Sigmoid colon (tissue), 7 donors: Measurements from ENCODE around the gene SEC11A. TPM values are rescaled to one million over a fixed set of nuclear protein-coding genes. Genes with fewer than 3 reads are reported as not detected.

ENCODE experiments used
- DNase-seq: peaks from one replicate; pipeline ENCODE4 v3.0.0-alpha.2; 2019
- H3K27ac ChIP-seq, 4 donors: fragments of 200-600 bp; sonication (generic); one replicate each; pipeline ENCODE4 v1.5.1; 2016 to 2019; ENCODE audit warnings: mild to moderate bottlenecking in 1 of 4
- H3K27me3 ChIP-seq, 3 donors: fragments of 200-600 bp; sonication (generic); one replicate each; pipeline ENCODE4 v1.5.1; 2019; ENCODE audit warnings: mild to moderate bottlenecking in 1 of 3
- H3K36me3 ChIP-seq, 4 donors: fragments of 200-600 bp; sonication (generic); one replicate each; pipeline ENCODE4 v1.5.1; 2016 to 2019
- H3K4me1 ChIP-seq, 4 donors: fragments of 200-600 bp; sonication (generic); one replicate each; pipeline ENCODE4 v1.5.1; 2017 to 2019
- H3K4me3 ChIP-seq, 4 donors: fragments of 200-600 bp; sonication (generic); one replicate each; pipeline ENCODE4 v1.5.1; 2017 to 2019; ENCODE audit warnings: mild to moderate bottlenecking in 2 of 4, moderate library complexity in 1 of 4
- H3K9me3 ChIP-seq, 4 donors: fragments of 200-600 bp in 3 of 4; sonication (generic) in 3 of 4; one replicate each; pipeline versions ENCODE4 v1.5.1 to v1.6.1; 2013 to 2019
- CTCF ChIP-seq, 4 experiments: fragments of 450-650 bp in 3 of 4; fragments of 200-600 bp in 1 of 4; IDR thresholded peaks; one replicate each; pipeline ENCODE4 v1.5.1; 2016 to 2019; ENCODE audit warnings: antibody characterized with exemption in 4 of 4, mild to moderate bottlenecking in 3 of 4, moderate library complexity in 2 of 4
- EP300 ChIP-seq, 4 donors: sonication (generic); formaldehyde crosslinking; IDR thresholded peaks; one replicate each; pipeline ENCODE4 v1.6.1; 2017; ENCODE audit warnings: antibody characterized with exemption in 4 of 4
- POLR2A ChIP-seq, 2 donors: fragments of 450-650 bp; IDR thresholded peaks; one replicate each; pipeline ENCODE4 v1.6.1; 2016; ENCODE audit warnings: antibody characterized with exemption in 2 of 2, mild to moderate bottlenecking in 2 of 2, moderate library complexity in 2 of 2
- POLR2AphosphoS5 ChIP-seq, 4 donors: sonication (generic); formaldehyde crosslinking; IDR thresholded peaks; one replicate each; pipeline ENCODE4 v1.6.1; 2017; ENCODE audit warnings: antibody characterized with exemption in 4 of 4
- WGBS, 2 donors: extraction: QIAGEN DNeasy Blood & Tissue Kit; methylation state at CpG; one replicate each; pipeline ENCODE4 v1.1.7; 2013; 5-methylcytosine and 5-hydroxymethylcytosine counted together
- intact Hi-C: fragments of 100-400 bp; cut with DNase I; formaldehyde crosslinking; loops from one replicate; pipeline ENCODE4 v1.15.1; 2023
- polyA plus RNA-seq, 3 donors: library from polyadenylated mRNA; stranded (reverse); fragments of 200-250 nt; gene quantifications; one replicate each; pipeline ENCODE4 v1.2.3, GENCODE V29; 2013
- total RNA-seq, 4 donors: library from RNA; depleted of rRNA; stranded (reverse); fragments of >200 nt; gene quantifications; one replicate each; pipeline ENCODE4 v1.1.0, GENCODE V29; 2016
- donor health status: healthy with polysubstance abuse.
- donor health status: Bipolar disorder and iron deficiency.
- donor health status: healthy.

The SEC11A gene
- total and polyA plus RNA-seq, 7 donors, result 83.9 to 216 (median 152) TPM

- peak; percentile 89 for DNase-seq
- Histone ChIP-seq H3K4me3 (peak overlapping the region; percentile 77 to 95 (median 88)), H3K27me3 (no peaks in the 10 kb centered on the region), H3K4me1 (peaks cover 0 to 59% (median 43%) of the 10 kb centered on the region in 4 donors), H3K36me3 (no peaks in the 10 kb centered on the region), H3K27ac (peak overlapping the region; percentile 99 to 100 (median 100)), H3K9me3 (no peaks in the 10 kb centered on the region)
- WGBS, 2 donors, result 1% methylated on average over 46 of the region's 46 CpGs
- TF ChIP-seq POLR2AphosphoS5 (IDR thresholded peaks at IDR 0.05) (peak; percentile 19 to 67 (median 54)), POLR2A (IDR thresholded peaks at IDR 0.05) (peak in 1 of 2 donors; percentile 39), EP300 (IDR thresholded peaks at IDR 0.05) (no peak), CTCF (IDR thresholded peaks at IDR 0.05) (no peak)
- intact Hi-C loops, result loop anchor here (1.0 to 5.0 kb wide), 6 partner anchors 31 to 181 kb away; partner anchors contain the start of genes ALPK3, SEC11A and WDR73
Observed at GRCh38 chr15:84747416-84748273, 31.7 kb upstream of the SEC11A start.

GRCh38 chr15:84741121-84741520 is 25.2 kb upstream of the SEC11A start:
- no peak for DNase-seq
- intact Hi-C loops, result no loop called here
- H3K27me3 ChIP-seq, result no peaks in the 10 kb centered on the region
- no peak for TF ChIP-seq POLR2AphosphoS5 (IDR thresholded peaks at IDR 0.05)
- TF ChIP-seq CTCF (IDR thresholded peaks at IDR 0.05), result no peak
- no peak for TF ChIP-seq EP300 (IDR thresholded peaks at IDR 0.05)
- TF ChIP-seq POLR2A (IDR thresholded peaks at IDR 0.05), result no peak
- no peak overlapping the region for H3K4me3 ChIP-seq
- 29 to 74% methylated on average over 2 of the region's 2 CpGs for WGBS, 2 donors
- H3K27ac ChIP-seq, result no peak overlapping the region
- no peaks in the 10 kb centered on the region for H3K9me3 ChIP-seq
- H3K36me3 ChIP-seq, result no peaks in the 10 kb centered on the region
- peaks cover 0 to 13% (median 0%) of the 10 kb centered on the region in 4 donors for H3K4me1 ChIP-seq

GRCh38 chr15:84740691-84741090 is 24.8 kb upstream of the SEC11A start:
- DNase-seq, result no peak
- Histone ChIP-seq H3K4me3 (no peak overlapping the region), H3K27ac (no peak overlapping the region), H3K4me1 (peaks cover 0 to 10% (median 0%) of the 10 kb centered on the region in 4 donors), H3K9me3 (no peaks in the 10 kb centered on the region), H3K27me3 (no peaks in the 10 kb centered on the region), H3K36me3 (no peaks in the 10 kb centered on the region)
- intact Hi-C loops, result no loop called here
- WGBS, 2 donors, result 68 to 87% methylated on average over 4 of the region's 4 CpGs
- TF ChIP-seq POLR2A (IDR thresholded peaks at IDR 0.05), result no peak
- TF ChIP-seq POLR2AphosphoS5 (IDR thresholded peaks at IDR 0.05), result no peak
- TF ChIP-seq CTCF (IDR thresholded peaks at IDR 0.05), result no peak
- TF ChIP-seq EP300 (IDR thresholded peaks at IDR 0.05), result no peak

- H3K27me3 ChIP-seq, result no peaks in the 10 kb centered on the region
- no peak for DNase-seq
- no peaks in the 10 kb centered on the region for H3K36me3 ChIP-seq
- H3K27ac ChIP-seq, result no peak overlapping the region
- intact Hi-C loops, result no loop called here
- no peaks in the 10 kb centered on the region for H3K4me1 ChIP-seq
- no peaks in the 10 kb centered on the region for H3K9me3 ChIP-seq
- H3K4me3 ChIP-seq, result no peak overlapping the region
- TF ChIP-seq EP300 (IDR thresholded peaks at IDR 0.05) (no peak), POLR2AphosphoS5 (IDR thresholded peaks at IDR 0.05) (no peak), CTCF (IDR thresholded peaks at IDR 0.05) (no peak), POLR2A (IDR thresholded peaks at IDR 0.05) (no peak)
- WGBS, 2 donors, result 76 to 88% methylated on average over 2 of the region's 2 CpGs
Observed at GRCh38 chr15:84737005-84737404, 21.1 kb upstream of the SEC11A start.
